H9 (cell line): ENCODE results near the gene OR1L4. TPM values are rescaled to one million over a fixed set of nuclear protein-coding genes. Genes with fewer than 3 reads are reported as not detected.

ENCODE experiments used
- DNase-seq: peaks from one replicate; pipeline ENCODE4 v3.0.0-alpha.2; 2017
- H2AFZ ChIP-seq: one replicate; pipeline ENCODE4 v1.6.1; 2013; ENCODE audit warnings: mild to moderate bottlenecking, low read length, control low read depth, moderate library complexity
- H2AK5ac ChIP-seq: 2 replicates; pipeline ENCODE4 v1.6.1; 2013; ENCODE audit warnings: low read length, control low read depth, mixed read lengths; ENCODE audit not compliant: insufficient read length
- H2BK120ac ChIP-seq: one replicate; pipeline ENCODE4 v1.6.1; 2013; ENCODE audit warnings: low read depth, mild to moderate bottlenecking, low read length, control low read depth, inconsistent platforms; ENCODE audit not compliant: poor library complexity, severe bottlenecking
- H2BK12ac ChIP-seq: 2 replicates; pipeline ENCODE4 v1.6.1; 2013; ENCODE audit warnings: low read length, control low read depth, mixed read lengths, low read depth; ENCODE audit not compliant: insufficient read length
- H2BK15ac ChIP-seq: 2 replicates; pipeline ENCODE4 v1.6.1; 2013; ENCODE audit warnings: low read depth, low read length, control low read depth
- H2BK20ac ChIP-seq: one replicate; pipeline ENCODE4 v1.6.1; 2013; ENCODE audit warnings: low read depth, mild to moderate bottlenecking, low read length, control low read depth, inconsistent platforms; ENCODE audit not compliant: poor library complexity, severe bottlenecking
- H2BK5ac ChIP-seq: 2 replicates; pipeline ENCODE4 v1.6.1; 2013; ENCODE audit warnings: low read length, control low read depth, mixed read lengths; ENCODE audit not compliant: insufficient read length
- H3K14ac ChIP-seq: 2 replicates; pipeline ENCODE4 v1.6.1; 2013; ENCODE audit warnings: low read length, control low read depth; ENCODE audit not compliant: insufficient read depth
- H3K18ac ChIP-seq: 2 replicates; pipeline ENCODE4 v1.6.1; 2013; ENCODE audit warnings: low read depth, mild to moderate bottlenecking, mixed read lengths, low read length, control low read depth; ENCODE audit not compliant: insufficient read length
- H3K23ac ChIP-seq: 2 replicates; pipeline ENCODE4 v1.6.1; 2013; ENCODE audit warnings: low read length, control low read depth, mixed read lengths, low read depth; ENCODE audit not compliant: insufficient read length
- H3K23me2 ChIP-seq: 2 replicates; pipeline ENCODE4 v1.6.1; 2013; ENCODE audit warnings: low read depth, mild to moderate bottlenecking, mixed read lengths, low read length, control low read depth; ENCODE audit not compliant: insufficient read length, poor library complexity, severe bottlenecking
- H3K27ac ChIP-seq: 2 replicates; pipeline ENCODE4 v1.5.1; 2013; ENCODE audit warnings: low read length, control low read depth, mixed read lengths, low read depth; ENCODE audit not compliant: insufficient read length
- H3K27me3 ChIP-seq: 2 replicates; pipeline ENCODE4 v1.6.1; 2013; ENCODE audit warnings: low read length, control low read depth, inconsistent platforms; ENCODE audit not compliant: insufficient read depth
- H3K4ac ChIP-seq: 2 replicates; pipeline ENCODE4 v1.6.1; 2013; ENCODE audit warnings: low read depth, mild to moderate bottlenecking, control low read depth, inconsistent platforms, low read length, moderate library complexity
- H3K4me1 ChIP-seq: 2 replicates; pipeline ENCODE4 v1.6.1; 2013; ENCODE audit warnings: low read length, control low read depth, inconsistent platforms; ENCODE audit not compliant: insufficient read depth
- H3K4me2 ChIP-seq: 2 replicates; pipeline ENCODE4 v1.6.1; 2013; ENCODE audit warnings: low read length, control low read depth, mixed read lengths; ENCODE audit not compliant: insufficient read length, insufficient read depth
- H3K56ac ChIP-seq: 2 replicates; pipeline ENCODE4 v1.6.1; 2013; ENCODE audit warnings: low read depth, mild to moderate bottlenecking, mixed read lengths, low read length, control low read depth; ENCODE audit not compliant: insufficient read length
- H3K79me1 ChIP-seq: 2 replicates; pipeline ENCODE4 v1.6.1; 2013; ENCODE audit warnings: low read depth, mild to moderate bottlenecking, moderate library complexity, low read length, control low read depth, inconsistent platforms; ENCODE audit not compliant: insufficient read depth, poor library complexity, severe bottlenecking
- H3K79me2 ChIP-seq: 2 replicates; pipeline ENCODE4 v1.6.1; 2013; ENCODE audit warnings: low read length, control low read depth, inconsistent platforms; ENCODE audit not compliant: insufficient read depth
- H3K9ac ChIP-seq: 2 replicates; pipeline ENCODE4 v1.6.1; 2013; ENCODE audit warnings: low read length, control low read depth, mixed read lengths; ENCODE audit not compliant: insufficient read length; ENCODE audit errors: extremely low read depth
- H3K9me3 ChIP-seq: one replicate; pipeline ENCODE4 v1.6.1; 2013; ENCODE audit warnings: low read depth, low read length, inconsistent platforms; ENCODE audit not compliant: control insufficient read depth
- H3T11ph ChIP-seq: one replicate; pipeline ENCODE4 v1.6.1; 2013; ENCODE audit warnings: mild to moderate bottlenecking, low read length, control low read depth, inconsistent platforms
- H4K20me1 ChIP-seq: one replicate; pipeline ENCODE4 v1.6.1; 2013; ENCODE audit not compliant: control insufficient read depth, insufficient read length, insufficient read depth
- H4K5ac ChIP-seq: 2 replicates; pipeline ENCODE4 v1.6.1; 2013; ENCODE audit warnings: low read depth, mild to moderate bottlenecking, mixed read lengths, low read length, control low read depth; ENCODE audit not compliant: insufficient read length
- H4K8ac ChIP-seq: replicated peaks from 2 replicates; pipeline ENCODE4 v1.6.1; 2013; ENCODE audit warnings: low read length, control low read depth, mixed read lengths, low read depth; ENCODE audit not compliant: insufficient read length
- H4K91ac ChIP-seq: 2 replicates; pipeline ENCODE4 v1.6.1; 2013; ENCODE audit warnings: low read depth, mild to moderate bottlenecking, moderate library complexity, mixed read lengths, low read length, control low read depth; ENCODE audit not compliant: insufficient read length
- H3K27ac Mint-ChIP-seq, 3 experiments: 2 replicates in 2 of 3; 3 replicates in 1 of 3; pipeline ENCODE4 v1.8.0; 2020 to 2021; ENCODE audit warnings: mixed read lengths in 3 of 3, mild to moderate bottlenecking in 1 of 3, moderate library complexity in 1 of 3
- H3K27me3 Mint-ChIP-seq: 2 replicates; pipeline ENCODE4 v1.8.0; 2021; ENCODE audit warnings: low read depth, mild to moderate bottlenecking, moderate library complexity, mixed read lengths
- H3K36me3 Mint-ChIP-seq, 3 experiments: 2 replicates in 2 of 3; 3 replicates in 1 of 3; pipeline ENCODE4 v1.8.0; 2020 to 2021; ENCODE audit warnings: low read depth in 3 of 3, mixed read lengths in 3 of 3; ENCODE audit not compliant: insufficient read depth in 1 of 3
- H3K4me1 Mint-ChIP-seq, 2 experiments: 2 replicates each; pipeline ENCODE4 v1.8.0; 2020; ENCODE audit warnings: mixed read lengths in 2 of 2
- H3K4me3 Mint-ChIP-seq, 2 experiments: 2 replicates in 1 of 2; 3 replicates in 1 of 2; pipeline ENCODE4 v1.8.0; 2020 to 2021; ENCODE audit warnings: mild to moderate bottlenecking in 2 of 2, mixed read lengths in 2 of 2, moderate library complexity in 1 of 2
- H3K9me3 Mint-ChIP-seq, 2 experiments: 2 replicates in 1 of 2; 3 replicates in 1 of 2; pipeline ENCODE4 v1.8.0; 2020; ENCODE audit warnings: mild to moderate bottlenecking in 2 of 2, mixed read lengths in 2 of 2, moderate library complexity in 1 of 2
- CTCF ChIP-seq: fragments of 200-600 bp; sonication (generic); conservative IDR thresholded peaks from 3 replicates; pipeline ENCODE4 v1.8.0; 2021; ENCODE audit warnings: antibody characterized with exemption, mild to moderate bottlenecking
- WGBS: extraction: QIAGEN DNeasy Blood & Tissue Kit; methylation state at CpG from one replicate; pipeline ENCODE4 v1.1.7; 2013; ENCODE audit warnings: missing lambda C conversion rate, low lambda C conversion rate, mixed read lengths; ENCODE audit not compliant: insufficient read length; ENCODE audit errors: extremely low coverage; 5-methylcytosine and 5-hydroxymethylcytosine counted together
- total RNA-seq: library from RNA; stranded (reverse); gene quantifications from 2 replicates; pipeline ENCODE4 v1.2.1, GENCODE V29; 2021

OR1L4 gene
- total RNA-seq, 1 experiment from 2014 or later = not detected

DNA sequence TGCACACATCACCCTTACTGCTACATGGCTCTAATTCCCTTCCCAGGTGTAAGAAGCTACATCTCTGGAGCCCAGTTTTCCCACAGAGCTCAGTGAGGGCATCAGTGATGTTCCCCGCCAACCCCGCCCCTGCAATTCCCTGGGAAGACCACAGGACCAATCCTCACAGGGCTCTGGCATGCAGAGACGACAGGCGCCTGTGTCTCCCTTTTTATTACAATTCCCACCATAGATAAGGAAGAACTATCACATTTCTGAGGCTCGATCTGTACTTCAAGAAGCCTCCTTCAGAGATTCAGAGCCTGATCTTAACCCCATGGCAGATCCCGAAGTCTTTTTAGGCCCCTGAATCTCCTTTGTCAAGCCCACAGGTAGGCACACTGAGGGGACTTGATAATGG lies 18.2 kb downstream of the OR1L4 start, which contains the start of gene OR1L6:
Gene OR1L6, plus strand, starts transcription at position 301 of the 400 bp plus-strand sequence. CDS start 7,545 bp downstream, outside the sequence.
- no peak within 1 kb of the TSS for H3K4me3 Mint-ChIP-seq
- Histone ChIP-seq H3K23ac (no peak within 1 kb of the TSS), H3K18ac (no peak within 1 kb of the TSS), H3K79me1 (no peaks in the 10 kb centered on the region), H2AK5ac (no peak within 1 kb of the TSS), H3K4ac (no peak within 1 kb of the TSS), H2BK15ac (no peak within 1 kb of the TSS), H3K23me2 (no peaks in the 10 kb centered on the region), H3K27me3 (no peaks in the 10 kb centered on the region), H3K14ac (no peak within 1 kb of the TSS), H2BK5ac (no peak within 1 kb of the TSS), H2BK120ac (no peak within 1 kb of the TSS), H4K8ac (no peak within 1 kb of the TSS), H4K20me1 (no peaks in the 10 kb centered on the region), H2BK20ac (no peak within 1 kb of the TSS), H3K4me2 (no peak within 1 kb of the TSS), H3K79me2 (no peaks in the 10 kb centered on the region), H3K4me1 (no peaks in the 10 kb centered on the region), H2AFZ (no peak within 1 kb of the TSS), H4K91ac (no peak within 1 kb of the TSS), H4K5ac (no peak within 1 kb of the TSS), H3T11ph (no peak within 1 kb of the TSS), H3K9me3 (peaks cover 73% of the 10 kb centered on the region), H3K27ac (no peak within 1 kb of the TSS), H3K9ac (no peak within 1 kb of the TSS), H2BK12ac (no peak within 1 kb of the TSS), H3K56ac (no peak within 1 kb of the TSS)
- H3K4me1 Mint-ChIP-seq = no peaks in the 10 kb centered on the region
- WGBS = no CpG with 5 or more reads among the region's 6 CpGs
- no peak for DNase-seq
- H3K27me3 Mint-ChIP-seq = peaks cover 4% of the 10 kb centered on the region
- TF ChIP-seq CTCF = no peak
- H3K36me3 Mint-ChIP-seq = peaks cover 0 to 24% (median 5%) of the 10 kb centered on the region in 3 experiments; a peak in 3 of 7 replicates
- peaks cover 82 to 89% of the 10 kb centered on the region in 2 experiments for H3K9me3 Mint-ChIP-seq
- H3K27ac Mint-ChIP-seq = no peak within 1 kb of the TSS
